Measurements from ENCODE around the gene SEZ6L. TPM values are rescaled to one million over a fixed set of nuclear protein-coding genes. Genes with fewer than 3 reads are reported as not detected.

SEZ6L gene
- total and polyA plus RNA-seq, 10 donors: 0.02 to 0.72 (median 0.30) TPM; not detected in 2

DNA sequence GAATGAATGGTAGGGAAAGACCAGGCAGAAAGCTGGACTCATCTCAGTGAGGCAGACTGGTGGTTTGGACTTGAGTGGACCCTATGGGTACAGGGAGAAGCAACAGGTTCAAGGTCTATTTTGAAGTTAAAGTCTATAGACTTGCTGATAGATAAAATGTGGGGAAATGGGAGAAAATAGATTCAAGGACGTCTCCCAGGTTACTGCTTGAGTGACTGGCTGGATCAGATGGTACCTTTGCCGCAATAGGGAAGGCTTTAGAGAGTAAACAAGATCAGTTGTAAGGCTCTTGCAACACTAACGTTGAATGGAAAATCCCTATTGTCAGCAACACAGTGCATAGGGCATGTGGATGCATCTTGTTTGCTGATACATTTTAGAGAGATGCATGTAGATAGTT is 27.4 kb downstream of the SEZ6L start:
- 60 to 77% (median 75%) methylated on average over 3 of the region's 3 CpGs for WGBS, 5 donors
- TF ChIP-seq POLR2AphosphoS5 (IDR thresholded peaks at IDR 0.05) (no peak), POLR2A (IDR thresholded peaks at IDR 0.05) (no peak)
- TF ChIP-seq, protein P1, sequence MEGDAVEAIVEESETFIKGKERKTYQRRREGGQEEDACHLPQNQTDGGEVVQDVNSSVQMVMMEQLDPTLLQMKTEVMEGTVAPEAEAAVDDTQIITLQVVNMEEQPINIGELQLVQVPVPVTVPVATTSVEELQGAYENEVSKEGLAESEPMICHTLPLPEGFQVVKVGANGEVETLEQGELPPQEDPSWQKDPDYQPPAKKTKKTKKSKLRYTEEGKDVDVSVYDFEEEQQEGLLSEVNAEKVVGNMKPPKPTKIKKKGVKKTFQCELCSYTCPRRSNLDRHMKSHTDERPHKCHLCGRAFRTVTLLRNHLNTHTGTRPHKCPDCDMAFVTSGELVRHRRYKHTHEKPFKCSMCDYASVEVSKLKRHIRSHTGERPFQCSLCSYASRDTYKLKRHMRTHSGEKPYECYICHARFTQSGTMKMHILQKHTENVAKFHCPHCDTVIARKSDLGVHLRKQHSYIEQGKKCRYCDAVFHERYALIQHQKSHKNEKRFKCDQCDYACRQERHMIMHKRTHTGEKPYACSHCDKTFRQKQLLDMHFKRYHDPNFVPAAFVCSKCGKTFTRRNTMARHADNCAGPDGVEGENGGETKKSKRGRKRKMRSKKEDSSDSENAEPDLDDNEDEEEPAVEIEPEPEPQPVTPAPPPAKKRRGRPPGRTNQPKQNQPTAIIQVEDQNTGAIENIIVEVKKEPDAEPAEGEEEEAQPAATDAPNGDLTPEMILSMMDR (IDR thresholded peaks at IDR 0.05 in 8 of 11, conservative IDR thresholded peaks at IDR 0.05 in 3 of 11): no peak
- intact Hi-C loops (cut with DNase I; ENCODE audit: low total_unique reads): no loop called here
- no peak overlapping the region for H3K27ac ChIP-seq
- peaks cover 0 to 41% (median 0%) of the 10 kb centered on the region in 7 donors for H3K27me3 ChIP-seq (replicated peaks in 1 of 7)
- DNase-seq: no peak
- H3K4me1 ChIP-seq: no peaks in the 10 kb centered on the region
- no peaks in the 10 kb centered on the region for H3K9me3 ChIP-seq
- no peak overlapping the region for H3K4me3 ChIP-seq
- H3K36me3 ChIP-seq: no peaks in the 10 kb centered on the region

DNA sequence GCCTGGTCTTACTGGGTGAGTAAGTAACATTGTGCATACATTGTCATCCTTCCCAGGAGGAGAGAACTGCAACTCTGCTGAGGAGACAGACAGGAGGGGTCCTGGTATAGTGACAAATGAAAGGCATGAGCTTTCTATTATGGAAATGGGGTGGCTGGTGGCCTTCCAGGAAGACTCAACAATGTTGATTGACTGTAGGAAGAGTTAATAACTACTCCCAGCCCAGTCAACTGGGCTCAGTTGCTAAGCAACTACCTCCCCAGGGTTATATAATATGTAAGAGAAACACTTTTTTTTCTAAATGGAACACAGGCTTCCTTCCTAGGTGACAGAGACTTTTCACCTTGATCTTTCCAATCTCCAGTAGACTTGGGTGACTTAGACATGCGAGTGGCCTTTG is 28.2 kb downstream of the SEZ6L start:
- Histone ChIP-seq H3K27me3 (replicated peaks in 1 of 7) (peaks cover 0 to 48% (median 0%) of the 10 kb centered on the region in 7 donors), H3K27ac (no peak overlapping the region), H3K4me3 (no peak overlapping the region), H3K9me3 (no peaks in the 10 kb centered on the region), H3K4me1 (no peaks in the 10 kb centered on the region), H3K36me3 (no peaks in the 10 kb centered on the region)
- TF ChIP-seq POLR2AphosphoS5 (IDR thresholded peaks at IDR 0.05) (no peak), POLR2A (IDR thresholded peaks at IDR 0.05) (no peak)
- TF ChIP-seq, protein P1 (IDR thresholded peaks at IDR 0.05 in 8 of 11, conservative IDR thresholded peaks at IDR 0.05 in 3 of 11): no peak
- intact Hi-C loops (cut with DNase I; ENCODE audit: low total_unique reads): no loop called here
- no peak for DNase-seq
- 39 to 93% (median 87%) methylated on average over 1 of the region's 1 CpG for WGBS, 5 donors

DNA sequence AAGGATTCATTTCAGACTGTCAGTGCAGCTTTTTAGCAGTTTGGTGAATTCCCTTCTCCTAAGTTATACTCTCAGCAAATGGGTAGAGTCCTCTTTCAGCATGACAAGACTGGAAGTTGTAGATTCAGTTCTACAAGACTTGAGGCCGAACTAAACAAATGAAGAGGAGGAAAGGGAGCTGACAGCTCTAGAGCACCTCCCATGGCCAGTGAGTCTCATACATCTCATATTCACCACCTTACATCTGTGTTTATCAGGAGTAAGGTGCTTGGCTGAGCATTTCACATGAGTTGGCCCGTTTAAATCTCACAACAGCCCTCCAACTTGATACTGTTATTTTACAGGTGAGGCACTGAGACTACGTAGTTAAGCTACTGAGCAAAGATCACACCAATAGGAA is 30.4 kb downstream of the SEZ6L start:
- 53 to 66% (median 64%) methylated on average over 3 of the region's 3 CpGs for WGBS, 5 donors
- intact Hi-C loops (cut with DNase I; ENCODE audit: low total_unique reads): no loop called here

DNA sequence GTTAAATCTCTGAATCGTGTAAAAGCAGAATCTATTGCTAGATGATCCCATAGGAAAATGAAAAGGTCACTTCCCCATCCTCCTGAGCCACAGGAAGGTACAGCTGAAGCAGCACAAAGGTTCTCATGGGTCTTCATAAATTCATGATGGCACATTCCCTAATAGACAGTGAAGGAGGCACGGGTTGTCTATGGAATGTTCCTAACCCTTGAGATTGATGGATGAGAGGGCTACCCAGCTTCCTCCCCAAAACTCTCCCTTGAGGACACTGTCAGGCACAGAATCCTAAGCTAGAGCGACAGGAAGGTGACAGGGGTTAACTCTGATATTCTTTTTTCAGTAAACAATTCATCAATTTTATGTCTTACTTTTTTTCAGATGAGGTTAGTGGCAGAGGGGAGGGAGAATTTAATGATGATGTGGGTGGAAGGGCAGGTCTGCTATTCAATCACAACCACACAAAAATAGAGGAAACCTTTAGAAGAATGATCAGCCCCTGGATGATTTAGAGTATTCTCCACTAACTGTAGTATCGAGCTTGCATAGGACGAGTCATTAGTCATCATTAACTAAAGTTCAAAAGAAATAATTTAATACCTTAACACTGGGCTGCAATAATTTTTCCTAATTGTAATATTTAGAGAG is 33.1 kb downstream of the SEZ6L start:
- Histone ChIP-seq H3K36me3 (no peaks in the 10 kb centered on the region), H3K27ac (no peak overlapping the region), H3K4me3 (no peak overlapping the region), H3K9me3 (no peaks in the 10 kb centered on the region), H3K4me1 (no peaks in the 10 kb centered on the region), H3K27me3 (replicated peaks in 1 of 7) (peaks cover 0 to 55% (median 0%) of the 10 kb centered on the region in 7 donors)
- intact Hi-C loops (cut with DNase I; ENCODE audit: low total_unique reads): no loop called here
- TF ChIP-seq, protein P1 (IDR thresholded peaks at IDR 0.05 in 8 of 11, conservative IDR thresholded peaks at IDR 0.05 in 3 of 11): no peak
- no peak for TF ChIP-seq POLR2AphosphoS5 (IDR thresholded peaks at IDR 0.05)
- no peak for TF ChIP-seq POLR2A (IDR thresholded peaks at IDR 0.05)
- WGBS, 5 donors: 53 to 65% (median 58%) methylated on average over 5 of the region's 5 CpGs
- no peak for DNase-seq

More for the DNA sequence above, 30.4 kb downstream of the SEZ6L start:
- TF ChIP-seq, protein P1 (IDR thresholded peaks at IDR 0.05 in 8 of 11, conservative IDR thresholded peaks at IDR 0.05 in 3 of 11): no peak
- TF ChIP-seq POLR2AphosphoS5 (IDR thresholded peaks at IDR 0.05) (no peak), POLR2A (IDR thresholded peaks at IDR 0.05) (no peak)
- H3K27me3 ChIP-seq (replicated peaks in 1 of 7): peaks cover 0 to 60% (median 0%) of the 10 kb centered on the region in 7 donors
- no peaks in the 10 kb centered on the region for H3K9me3 ChIP-seq
- H3K27ac ChIP-seq: no peak overlapping the region
- no peaks in the 10 kb centered on the region for H3K36me3 ChIP-seq
- no peak overlapping the region for H3K4me3 ChIP-seq
- DNase-seq: no peak
- H3K4me1 ChIP-seq: no peaks in the 10 kb centered on the region

Data from spleen (tissue), 11 donors.